GM21576 (cell line): ENCODE measurements around the gene GPX5.

Experiments
- ATAC-seq: cut with Tn5 transposase; IDR thresholded peaks from one replicate; pipeline ENCODE4 v1.9.1; 2021; ENCODE audit warnings: mild to moderate bottlenecking, moderate library complexity; ENCODE audit not compliant: unreplicated experiment

The GPX5 gene

DNA sequence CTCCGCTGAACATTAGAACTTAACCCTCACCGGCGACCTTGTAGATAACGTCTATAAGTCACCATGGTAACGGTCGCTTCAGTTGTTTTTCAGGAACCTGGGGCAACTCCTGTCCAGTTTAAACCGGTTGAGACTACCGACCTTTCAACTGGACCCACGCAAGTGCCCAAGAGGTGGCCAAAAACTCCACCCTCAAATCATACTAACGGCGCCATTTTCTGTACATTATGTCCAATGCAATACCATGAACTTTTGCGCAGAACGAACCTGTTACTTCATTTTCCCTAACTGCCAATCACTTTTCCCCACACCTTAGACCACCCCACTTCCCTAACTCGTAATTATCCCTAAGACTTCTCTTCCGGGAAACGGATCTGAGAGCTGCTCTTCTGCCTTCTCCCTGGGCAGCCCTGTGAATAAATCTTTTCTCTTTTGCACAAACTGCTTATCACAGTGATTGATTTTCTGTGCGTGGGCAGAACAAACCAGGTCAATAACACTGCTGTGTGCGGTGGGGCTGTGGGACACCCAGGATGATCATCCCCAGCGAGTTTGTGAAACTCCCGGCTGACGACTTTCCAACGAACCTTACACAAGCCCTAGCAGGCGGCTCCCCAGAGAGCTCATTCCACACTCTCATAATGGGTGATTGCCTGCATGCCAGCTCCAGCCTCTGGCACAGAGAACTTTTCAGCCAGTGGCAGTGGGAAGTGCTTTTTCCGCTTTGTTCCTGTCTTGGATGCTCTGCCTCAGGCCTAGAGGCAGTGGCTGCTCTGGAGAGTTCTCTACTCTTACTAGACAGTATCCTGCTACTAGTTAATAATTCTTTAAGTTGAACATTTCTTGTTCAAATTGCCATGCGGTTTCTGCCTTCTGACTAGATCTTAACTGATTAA is 28.6 kb downstream of the GPX5 start:
- no peak for ATAC-seq

DNA sequence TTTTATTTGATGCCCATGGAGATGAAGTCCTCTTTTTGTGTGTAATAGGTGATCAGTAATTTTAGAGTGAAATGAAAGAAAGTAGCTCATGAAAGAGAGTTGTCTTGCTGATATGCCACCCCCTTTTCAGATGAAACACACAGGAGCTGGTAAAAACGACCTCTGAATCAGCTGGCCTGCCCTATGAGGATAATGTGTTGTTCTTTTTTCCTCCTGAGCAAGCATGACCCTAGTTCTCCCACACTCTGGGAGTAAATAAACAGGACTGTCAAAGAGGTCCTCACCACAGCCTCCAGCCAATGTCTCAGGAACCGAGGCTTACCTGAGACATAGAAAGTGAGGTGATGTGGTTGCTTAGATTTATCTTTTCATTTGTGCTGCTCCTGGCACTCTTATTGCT is 29.5 kb downstream of the GPX5 start:
- no peak for ATAC-seq

DNA sequence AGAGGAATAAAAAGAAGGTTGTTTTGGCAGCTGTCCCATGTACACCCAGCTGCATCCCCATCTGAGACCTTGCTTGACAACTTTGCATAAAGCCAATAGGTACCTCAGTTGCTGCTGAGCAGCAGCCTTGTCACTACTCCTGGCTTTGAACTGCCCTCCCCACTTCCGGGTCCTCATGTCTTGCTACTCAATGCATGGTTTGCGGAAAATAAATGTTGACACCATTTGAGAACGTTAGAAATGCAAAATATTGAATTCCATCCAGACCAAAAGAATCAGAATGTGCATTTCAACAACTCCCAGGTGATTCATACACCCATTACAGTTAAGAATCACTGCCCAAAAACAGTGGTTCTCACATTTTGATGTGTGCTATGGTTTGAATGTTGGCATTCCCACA is 32.9 kb downstream of the GPX5 start:
- ATAC-seq, result no peak

DNA sequence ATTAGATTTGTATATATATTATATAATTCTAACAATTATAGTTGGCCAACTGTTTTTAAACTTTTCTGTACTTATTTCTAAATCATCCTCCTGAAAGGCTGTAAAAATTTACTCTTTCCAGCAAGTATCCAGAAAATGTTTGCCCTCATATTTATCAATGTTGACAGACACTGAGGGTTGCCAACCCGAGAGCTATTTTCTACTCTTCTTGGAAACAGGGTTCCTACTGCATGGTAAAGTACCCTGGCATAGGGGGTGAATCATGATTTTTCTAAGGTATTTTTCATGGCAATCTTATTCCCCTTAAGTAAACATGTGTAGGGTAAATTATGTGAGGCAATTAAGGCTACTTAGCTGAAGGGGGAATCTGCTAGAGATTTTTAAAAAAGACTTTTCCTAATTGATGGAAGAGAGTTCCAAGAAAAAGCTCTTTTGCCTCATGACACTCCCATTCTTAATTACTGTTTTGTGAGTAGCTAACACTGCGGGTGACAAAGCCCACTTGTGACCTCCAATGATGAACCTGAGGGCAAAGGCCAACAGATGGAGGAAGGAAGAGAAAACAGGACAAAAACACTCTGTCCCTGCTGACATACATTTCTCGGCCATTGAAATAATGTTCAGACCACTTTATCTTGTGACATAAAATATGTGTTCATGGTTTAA is 37.9 kb downstream of the GPX5 start:
- no peak for ATAC-seq

DNA sequence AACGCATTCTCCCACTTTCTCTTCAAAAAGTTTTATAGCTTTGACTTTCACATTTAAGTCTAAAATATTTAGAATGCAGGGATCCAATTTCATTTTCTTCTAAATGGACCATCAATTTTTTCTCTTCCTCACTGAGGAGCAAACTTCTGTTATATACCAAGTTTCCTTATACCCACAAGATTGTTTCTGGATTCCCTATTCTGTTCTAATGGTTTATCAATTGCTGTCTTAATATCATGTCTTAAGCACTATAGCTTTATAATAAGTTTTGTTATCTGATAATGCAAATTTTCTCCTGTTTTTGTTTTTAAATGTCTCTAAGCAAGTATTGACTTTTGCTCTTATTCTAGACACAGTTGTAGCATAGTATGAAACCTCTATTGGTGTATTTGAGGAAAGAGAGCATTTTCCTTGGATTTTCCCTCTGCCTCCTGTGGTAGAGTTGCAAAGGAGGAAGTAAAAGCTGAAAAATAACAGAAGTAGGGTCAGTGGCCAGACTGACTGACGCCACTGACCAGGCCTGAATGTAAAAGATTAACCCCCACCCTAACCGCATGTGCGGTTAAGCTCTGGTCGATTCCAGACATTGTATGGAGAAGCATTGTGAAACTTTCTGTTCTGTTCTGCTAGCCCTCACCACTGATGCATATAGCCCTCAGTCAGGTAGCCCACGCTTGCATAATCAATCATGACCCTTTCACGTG is 40.3 kb downstream of the GPX5 start:
- ATAC-seq, result no peak

DNA sequence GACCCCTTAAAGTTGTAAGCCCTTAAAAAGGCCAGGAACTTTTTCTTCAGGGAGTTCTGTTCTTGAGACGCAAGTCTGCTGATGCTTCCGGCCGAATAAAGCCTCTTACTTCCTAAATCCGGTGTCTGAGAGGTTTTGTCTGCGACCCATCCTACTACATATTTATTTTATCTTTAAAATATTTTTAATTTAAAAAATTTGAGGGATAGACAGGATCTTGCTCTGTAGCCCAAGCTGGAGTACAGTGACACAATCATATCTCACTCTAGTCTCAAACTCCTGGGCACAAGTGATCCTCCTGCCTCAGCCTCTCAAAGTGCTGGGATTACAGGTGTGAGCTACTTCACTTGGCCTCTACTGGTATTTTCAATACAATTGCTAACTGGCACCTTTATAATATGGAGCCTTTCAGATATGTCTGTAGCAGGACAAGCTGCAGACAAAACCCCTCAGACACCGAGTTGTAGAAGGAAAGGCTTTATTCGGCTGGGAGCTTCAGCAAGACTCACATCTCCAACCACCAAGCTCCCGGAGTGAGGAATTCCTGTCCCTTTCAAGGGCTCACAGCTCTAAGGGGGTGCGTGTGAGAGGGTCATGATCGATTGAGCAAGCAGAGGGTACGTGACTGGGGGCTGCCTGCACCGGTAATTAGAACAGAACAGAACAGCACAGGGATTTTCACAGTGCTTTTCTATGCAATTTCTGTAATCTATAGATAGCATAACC is 41.0 kb downstream of the GPX5 start:
- no peak for ATAC-seq

DNA sequence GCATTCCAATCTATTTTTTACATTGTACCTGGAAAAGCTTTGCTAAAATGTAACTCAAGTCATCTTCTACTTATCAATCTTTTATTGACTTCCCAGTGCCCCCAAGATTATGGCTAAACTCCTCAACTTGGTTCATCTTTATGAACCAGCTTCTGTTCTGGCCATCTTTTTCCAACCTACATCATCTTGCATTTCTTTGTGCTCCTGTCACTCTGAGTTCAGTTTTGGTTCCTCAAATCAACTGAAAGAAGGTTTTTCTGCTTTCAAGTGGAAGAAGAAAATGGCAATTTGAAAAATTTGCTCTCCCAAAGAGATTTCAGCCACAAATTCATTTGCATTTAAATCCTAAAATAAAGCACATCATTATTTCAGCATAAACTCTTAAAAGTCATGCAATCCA is 41.8 kb downstream of the GPX5 start:
- ATAC-seq, result no peak

DNA sequence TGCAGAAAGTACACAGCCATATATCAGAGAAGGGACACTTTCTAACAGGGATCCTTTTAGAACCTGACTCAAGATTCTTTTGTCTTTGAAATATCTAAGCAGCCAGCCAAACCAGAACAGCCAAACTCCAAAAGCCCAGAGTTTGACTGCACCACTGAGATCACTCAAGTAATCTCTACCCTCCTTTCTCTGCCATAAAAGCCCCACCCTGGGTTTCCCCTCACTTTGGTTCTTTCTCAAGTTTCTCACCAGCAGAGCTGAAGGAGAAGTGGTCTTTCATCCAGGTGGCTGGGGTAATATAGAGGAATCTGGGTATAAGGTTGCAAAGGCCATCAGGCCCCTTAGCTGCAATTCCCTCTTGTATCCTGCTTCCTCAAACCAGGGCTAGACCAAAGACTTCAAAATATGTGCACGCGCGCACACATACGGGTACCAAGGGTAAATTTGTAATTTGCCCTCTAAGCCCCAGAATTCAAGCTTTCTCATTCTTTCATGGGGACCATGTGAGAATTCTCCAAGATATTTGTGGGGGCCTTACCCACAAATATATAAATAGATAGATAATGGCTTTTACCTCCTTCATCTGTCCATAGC is 42.9 kb downstream of the GPX5 start:
- no peak for ATAC-seq

DNA sequence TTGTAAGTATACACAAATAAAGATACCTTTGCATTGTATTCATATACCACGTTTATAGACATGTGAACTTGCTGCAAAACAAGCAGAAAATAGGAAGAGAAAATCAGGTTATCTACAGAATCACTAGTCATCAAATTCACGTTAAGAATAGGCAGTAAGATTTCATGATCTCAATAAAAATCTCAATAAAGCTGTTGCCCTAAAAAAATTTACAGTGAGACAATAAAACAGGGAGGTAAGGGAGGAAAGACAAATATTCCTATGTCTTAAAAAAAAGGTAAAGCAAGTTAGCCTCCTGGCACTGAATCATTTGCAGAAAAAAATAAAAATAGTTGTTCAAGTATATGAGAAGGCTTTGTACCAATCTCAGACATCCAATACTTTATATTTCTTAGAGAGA is 44.1 kb downstream of the GPX5 start:
- ATAC-seq, result no peak

DNA sequence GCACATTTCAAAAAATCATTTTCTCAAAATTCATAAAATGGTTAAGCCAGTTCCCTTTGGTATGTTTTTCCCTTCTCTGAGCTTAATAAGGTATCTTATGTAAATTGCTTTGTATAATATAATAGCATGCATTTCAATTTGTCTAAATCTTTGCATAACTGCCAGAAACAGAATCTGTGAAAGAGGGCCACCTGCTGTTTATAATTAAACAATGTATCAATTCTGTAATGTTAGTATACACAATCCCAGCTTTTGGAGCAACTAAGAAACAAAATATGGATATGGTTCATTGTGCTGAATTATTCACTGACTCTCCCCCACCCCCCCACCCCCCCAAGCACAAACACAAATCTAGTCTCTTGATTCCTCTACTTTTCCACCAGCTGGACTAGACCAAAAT is 54.8 kb downstream of the GPX5 start:
- ATAC-seq, result no peak

DNA sequence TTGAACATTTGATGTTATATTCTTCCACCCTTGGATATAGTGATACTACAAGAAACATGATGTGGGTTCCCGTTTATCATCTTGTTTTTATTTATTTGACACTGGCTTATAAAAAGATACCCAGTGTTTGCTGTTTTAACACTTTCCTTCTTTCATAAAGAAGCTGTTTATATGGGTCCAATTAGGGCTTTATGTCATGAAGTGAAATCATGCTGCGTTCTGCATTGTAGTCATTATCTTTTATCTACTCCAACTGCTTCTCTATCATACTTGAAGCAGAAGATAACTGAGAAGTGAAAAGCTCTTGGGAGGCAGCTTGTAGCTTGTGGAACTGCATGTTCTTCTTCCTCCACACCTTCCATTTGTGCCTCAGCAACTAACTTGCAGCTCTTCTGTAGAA is 57.8 kb downstream of the GPX5 start:
- no peak for ATAC-seq
